ENCODE measurements around the gene PIP5K1C.

Gene PIP5K1C

DNA sequence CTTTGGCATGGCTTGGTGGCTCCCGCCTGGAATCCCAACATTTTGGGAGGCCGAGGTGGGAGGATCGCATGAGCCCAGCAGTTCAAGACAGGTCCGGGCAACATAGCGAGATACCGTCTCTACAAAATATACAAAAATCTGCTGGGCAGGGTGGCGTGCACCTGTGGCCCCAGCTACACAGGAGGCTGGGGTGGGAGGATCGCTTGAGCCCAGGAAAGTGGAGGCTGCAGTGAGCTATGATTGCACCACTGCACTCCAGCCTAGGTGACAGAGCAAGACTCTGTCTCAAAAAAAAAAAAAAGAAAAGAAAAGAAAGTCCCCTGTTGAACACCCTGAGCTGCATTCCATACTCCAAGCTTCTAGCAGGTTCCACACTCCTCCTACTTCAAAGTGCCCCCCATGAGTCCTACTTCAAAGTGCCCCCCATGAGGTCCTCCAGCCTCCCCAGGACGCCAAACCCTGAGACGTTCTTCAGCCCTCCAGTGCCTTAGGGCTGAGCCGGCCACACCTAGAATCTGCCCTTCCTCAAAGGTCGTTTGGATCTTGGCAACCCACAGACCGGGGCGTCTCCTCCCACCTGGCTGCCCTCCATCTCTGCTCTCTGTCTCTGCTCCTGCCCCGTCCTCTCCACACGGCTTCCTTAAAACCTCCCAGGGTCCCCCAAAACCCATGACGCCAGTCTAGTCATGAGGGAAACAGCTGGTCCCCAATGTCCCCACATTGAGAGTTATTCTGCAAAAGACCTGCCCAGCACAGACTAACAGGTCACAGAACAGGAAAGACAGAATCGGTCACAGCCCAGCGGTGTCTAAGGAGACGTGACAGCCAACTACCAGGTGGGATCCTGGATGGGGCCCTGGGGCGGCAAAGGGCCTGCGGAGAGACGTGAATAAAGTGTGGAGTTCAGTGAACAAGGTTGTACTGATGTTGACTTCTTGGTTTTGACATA is 12.7 kb upstream of the PIP5K1C start:
- no peak for TF ChIP-seq EZH2 (IDR thresholded peaks at IDR 0.05)
- no peaks in the 10 kb centered on the region for H3K9me3 ChIP-seq (ENCODE audit: low read depth, low read length)
- H3K36me3 ChIP-seq (ENCODE audit: insufficient read depth, low read length): no peaks in the 10 kb centered on the region
- DNase-seq (ENCODE audit: low read depth, low spot score): no peak
- no peak overlapping the region for H3K4me3 ChIP-seq
- no peak overlapping the region for H3K27ac ChIP-seq
- H3K9ac ChIP-seq (ENCODE audit: insufficient read length): no peak overlapping the region

DNA sequence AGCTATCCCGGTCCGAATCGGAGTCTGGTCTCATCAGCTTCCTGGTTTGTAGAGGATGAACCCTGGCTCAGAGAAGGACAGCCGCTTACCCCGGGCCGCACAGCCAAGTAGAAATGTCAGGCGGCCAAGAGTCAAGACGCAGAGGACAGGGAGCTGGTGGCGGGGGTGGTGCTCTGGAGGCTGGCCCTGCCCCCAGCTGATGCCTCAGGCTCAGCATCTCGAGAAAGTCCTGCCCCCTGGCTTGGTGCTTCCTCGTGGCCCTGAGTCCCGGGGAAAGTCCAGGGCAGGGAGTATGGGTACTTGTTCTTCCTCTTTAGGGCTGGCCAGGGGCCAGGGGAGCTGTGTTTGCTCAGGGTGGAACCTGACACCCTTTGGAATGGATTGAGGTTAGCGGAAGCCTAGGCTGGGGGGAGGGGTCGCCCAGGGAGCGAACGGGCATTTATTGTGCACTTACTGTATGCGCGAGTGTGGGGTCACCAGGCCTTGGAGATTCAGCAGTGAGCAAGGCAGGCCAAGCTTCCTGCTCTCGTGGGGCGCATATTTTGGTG is 10.1 kb upstream of the PIP5K1C start:
- Histone ChIP-seq H3K9me3 (ENCODE audit: low read depth, low read length) (no peaks in the 10 kb centered on the region), H3K36me3 (ENCODE audit: insufficient read depth, low read length) (no peaks in the 10 kb centered on the region), H3K27ac (no peak overlapping the region), H3K9ac (ENCODE audit: insufficient read length) (no peak overlapping the region), H3K4me3 (no peak overlapping the region)
- no peak for DNase-seq (ENCODE audit: low read depth, low spot score)
- TF ChIP-seq POLR2AphosphoS5 (IDR thresholded peaks at IDR 0.05; ENCODE audit: borderline replicate concordance, low read depth, low read length): no peak
- no peak for TF ChIP-seq FOXP2 (optimal IDR thresholded peaks at IDR 0.05; ENCODE audit: control extremely low read depth, extremely low read length, insufficient read depth)
- TF ChIP-seq EZH2 (IDR thresholded peaks at IDR 0.05): no peak

DNA sequence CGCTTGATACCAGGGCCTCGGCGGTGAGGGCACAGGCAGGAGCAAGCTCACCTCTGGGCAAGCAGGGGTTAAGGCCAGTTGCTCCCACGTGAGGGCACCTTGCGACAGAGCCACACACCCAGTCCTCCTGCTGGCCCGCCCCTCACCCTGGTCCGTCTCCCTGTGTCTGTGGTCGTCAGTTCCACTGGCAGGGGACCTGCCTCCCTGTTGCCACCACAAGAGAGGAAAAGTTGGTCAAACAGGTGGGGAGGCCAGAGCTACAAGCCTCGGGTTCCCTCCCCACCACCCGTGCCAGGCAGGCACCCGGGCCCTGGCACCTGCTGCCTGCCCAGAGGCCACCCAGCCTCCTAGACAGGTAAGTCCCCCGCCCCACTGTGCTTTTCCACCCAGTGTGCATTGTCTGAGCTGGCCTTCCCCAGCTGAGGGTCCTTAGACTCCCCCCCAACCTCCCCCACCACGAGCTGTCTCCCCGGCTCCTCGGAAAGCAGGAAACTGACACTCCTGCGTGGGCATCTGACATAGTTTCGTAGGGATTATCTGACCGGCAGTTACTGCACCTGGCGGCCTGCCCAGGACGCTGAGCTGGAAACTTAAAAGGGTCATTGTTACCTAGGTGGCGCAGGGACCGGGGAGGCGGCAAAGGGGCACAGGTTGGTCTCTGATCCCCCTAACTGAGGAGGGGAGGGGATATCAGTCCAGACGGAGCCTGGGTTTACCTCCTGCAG is 8.1 kb upstream of the PIP5K1C start, which contains the start of gene TJP3:
Gene TJP3 (plus strand): TSS at position 178 of the 725 bp plus-strand sequence. CDS start 20,049 bp downstream, outside the sequence.
- no peaks in the 10 kb centered on the region for H3K36me3 ChIP-seq (ENCODE audit: insufficient read depth, low read length)
- H3K4me3 ChIP-seq: no peak within 1 kb of the TSS
- H3K9me3 ChIP-seq (ENCODE audit: low read depth, low read length): no peaks in the 10 kb centered on the region
- no peak within 1 kb of the TSS for H3K27ac ChIP-seq
- no peak for DNase-seq (ENCODE audit: low read depth, low spot score)
- no peak for TF ChIP-seq FOXP2 (optimal IDR thresholded peaks at IDR 0.05; ENCODE audit: control extremely low read depth, extremely low read length, insufficient read depth)
- no peak within 1 kb of the TSS for H3K9ac ChIP-seq (ENCODE audit: insufficient read length)

DNA sequence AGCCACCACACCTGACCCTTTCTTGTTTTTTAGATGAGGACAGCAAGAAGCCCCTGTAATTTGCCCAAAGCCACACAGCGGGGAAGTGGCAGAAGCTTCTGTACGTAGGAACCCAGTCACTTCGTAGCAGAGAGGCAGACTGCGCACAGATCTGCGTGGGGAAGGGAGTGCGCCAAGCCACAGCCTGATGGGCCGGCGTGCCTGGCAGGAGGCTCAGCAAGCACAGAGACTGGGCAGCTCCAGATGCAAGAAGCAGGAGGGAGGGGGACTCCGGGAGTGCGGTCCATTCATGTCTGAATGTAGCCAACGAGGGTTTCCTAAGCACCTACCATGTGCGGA is 7.6 kb upstream of the PIP5K1C start:
- no peak overlapping the region for H3K9ac ChIP-seq (ENCODE audit: insufficient read length)
- TF ChIP-seq POLR2AphosphoS5 (IDR thresholded peaks at IDR 0.05; ENCODE audit: borderline replicate concordance, low read depth, low read length): no peak
- TF ChIP-seq EZH2 (IDR thresholded peaks at IDR 0.05): no peak
- TF ChIP-seq FOXP2 (optimal IDR thresholded peaks at IDR 0.05; ENCODE audit: control extremely low read depth, extremely low read length, insufficient read depth): no peak
- DNase-seq (ENCODE audit: low read depth, low spot score): no peak
- no peak overlapping the region for H3K27ac ChIP-seq
- H3K4me3 ChIP-seq: no peak overlapping the region
- H3K9me3 ChIP-seq (ENCODE audit: low read depth, low read length): no peaks in the 10 kb centered on the region
- no peaks in the 10 kb centered on the region for H3K36me3 ChIP-seq (ENCODE audit: insufficient read depth, low read length)

DNA sequence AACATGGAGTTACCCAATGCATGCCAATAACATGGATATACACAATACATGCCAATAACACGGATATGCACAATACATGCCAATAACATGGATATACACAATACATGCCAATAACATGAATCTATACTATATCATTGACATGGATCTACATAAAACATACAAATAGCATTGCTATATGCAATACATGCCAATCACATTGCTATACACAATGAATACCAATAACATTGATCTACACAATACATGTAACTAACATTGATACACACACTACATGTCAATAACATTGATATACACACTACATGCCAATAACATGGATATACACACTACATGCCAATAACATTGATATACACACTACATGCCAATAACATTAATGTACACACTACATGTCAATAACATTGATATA is 932 bp upstream of the PIP5K1C start:
- H3K36me3 ChIP-seq (ENCODE audit: insufficient read depth, low read length): no peaks in the 10 kb centered on the region
- no peaks in the 10 kb centered on the region for H3K9me3 ChIP-seq (ENCODE audit: low read depth, low read length)
- H3K27ac ChIP-seq: no peak overlapping the region
- TF ChIP-seq POLR2AphosphoS5 (IDR thresholded peaks at IDR 0.05; ENCODE audit: borderline replicate concordance, low read depth, low read length) (no peak), FOXP2 (optimal IDR thresholded peaks at IDR 0.05; ENCODE audit: control extremely low read depth, extremely low read length, insufficient read depth) (no peak), EZH2 (IDR thresholded peaks at IDR 0.05) (no peak)
- no peak overlapping the region for H3K9ac ChIP-seq (ENCODE audit: insufficient read length)
- DNase-seq (ENCODE audit: low read depth, low spot score): no peak
- H3K4me3 ChIP-seq: no peak overlapping the region

DNA sequence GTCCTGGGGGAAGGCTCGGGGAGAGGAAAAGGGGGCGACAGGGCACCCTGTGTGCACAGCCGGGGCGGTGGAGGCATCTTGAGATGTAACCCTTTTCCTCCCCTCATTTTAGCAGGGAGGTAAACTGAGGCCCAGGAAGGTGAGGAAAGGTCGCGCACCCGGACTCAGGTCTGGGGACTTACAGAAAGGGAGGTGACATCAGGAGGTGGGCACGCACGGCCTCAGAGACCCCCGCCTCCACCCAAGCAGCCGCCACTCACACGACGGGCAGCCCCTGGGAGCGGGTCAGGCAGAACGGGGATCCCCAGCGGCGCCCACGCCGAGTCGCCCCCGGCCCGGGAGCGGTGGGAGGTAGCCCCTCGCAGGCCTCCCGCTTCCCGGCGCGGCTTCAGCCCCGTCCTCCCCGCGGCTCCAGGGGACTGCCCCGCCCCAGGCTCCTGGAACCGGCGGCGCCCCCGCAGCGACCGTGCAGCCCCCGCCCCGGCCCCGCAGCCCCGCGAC is 477 bp downstream of the PIP5K1C start:
- no peak overlapping the region for H3K27ac ChIP-seq
- no peak for DNase-seq (ENCODE audit: low read depth, low spot score)

DNA sequence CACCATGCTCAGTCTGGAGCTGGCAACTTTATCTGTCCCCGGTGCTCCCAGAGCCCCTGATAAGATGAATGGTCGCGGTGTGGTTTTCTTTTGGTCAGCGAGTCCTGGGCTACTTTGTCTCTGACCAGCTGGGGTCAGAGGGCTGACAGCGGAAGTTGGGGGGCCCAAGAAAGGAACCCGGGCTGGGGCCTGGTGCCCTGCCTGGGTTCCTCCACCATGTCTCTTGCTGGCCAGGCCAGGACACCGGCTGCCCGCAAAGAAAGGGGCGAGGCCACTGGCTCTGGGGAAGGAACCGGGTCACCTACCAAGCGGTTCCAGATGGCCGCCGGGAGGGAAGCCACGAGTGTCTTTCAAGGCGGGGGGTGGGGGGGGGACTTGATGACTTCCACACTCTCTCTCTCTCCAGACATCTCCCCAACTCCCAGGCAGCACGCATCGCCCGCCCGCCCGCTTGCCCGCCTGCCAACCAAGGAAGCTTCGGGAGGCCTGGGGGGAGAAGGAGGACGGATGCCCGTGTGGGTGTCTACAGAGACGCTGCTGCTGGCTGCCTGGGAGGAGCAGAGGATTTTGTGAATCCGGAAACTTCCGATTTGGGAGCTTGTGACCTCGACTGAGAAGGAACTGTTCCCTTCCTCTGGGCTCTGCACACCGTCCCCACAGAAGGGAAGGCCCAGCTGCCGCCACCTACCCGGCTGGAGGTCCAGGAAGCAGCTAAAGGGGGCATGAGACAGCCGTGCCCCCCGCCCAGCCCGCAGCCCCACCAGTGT is 1.1 kb downstream of the PIP5K1C start:
- TF ChIP-seq EZH2 (IDR thresholded peaks at IDR 0.05) (no peak), FOXP2 (optimal IDR thresholded peaks at IDR 0.05; ENCODE audit: control extremely low read depth, extremely low read length, insufficient read depth) (no peak), POLR2AphosphoS5 (IDR thresholded peaks at IDR 0.05; ENCODE audit: borderline replicate concordance, low read depth, low read length) (no peak)
- no peak overlapping the region for H3K27ac ChIP-seq
- DNase-seq (ENCODE audit: low read depth, low spot score): no peak
- no peaks in the 10 kb centered on the region for H3K9me3 ChIP-seq (ENCODE audit: low read depth, low read length)
- H3K9ac ChIP-seq (ENCODE audit: insufficient read length): peak overlapping the region; percentile 79
- peak overlapping the region; percentile 77 for H3K4me3 ChIP-seq
- no peaks in the 10 kb centered on the region for H3K36me3 ChIP-seq (ENCODE audit: insufficient read depth, low read length)

More for the DNA sequence above, 477 bp downstream of the PIP5K1C start:
- no peak for TF ChIP-seq EZH2 (IDR thresholded peaks at IDR 0.05)
- no peak for TF ChIP-seq POLR2AphosphoS5 (IDR thresholded peaks at IDR 0.05; ENCODE audit: borderline replicate concordance, low read depth, low read length)
- no peak for TF ChIP-seq FOXP2 (optimal IDR thresholded peaks at IDR 0.05; ENCODE audit: control extremely low read depth, extremely low read length, insufficient read depth)
- Histone ChIP-seq H3K9me3 (ENCODE audit: low read depth, low read length) (no peaks in the 10 kb centered on the region), H3K36me3 (ENCODE audit: insufficient read depth, low read length) (no peaks in the 10 kb centered on the region), H3K9ac (ENCODE audit: insufficient read length) (peak overlapping the region; percentile 79), H3K4me3 (peak overlapping the region; percentile 77)
